ENCODE data around the gene ADCY3.

DNA sequence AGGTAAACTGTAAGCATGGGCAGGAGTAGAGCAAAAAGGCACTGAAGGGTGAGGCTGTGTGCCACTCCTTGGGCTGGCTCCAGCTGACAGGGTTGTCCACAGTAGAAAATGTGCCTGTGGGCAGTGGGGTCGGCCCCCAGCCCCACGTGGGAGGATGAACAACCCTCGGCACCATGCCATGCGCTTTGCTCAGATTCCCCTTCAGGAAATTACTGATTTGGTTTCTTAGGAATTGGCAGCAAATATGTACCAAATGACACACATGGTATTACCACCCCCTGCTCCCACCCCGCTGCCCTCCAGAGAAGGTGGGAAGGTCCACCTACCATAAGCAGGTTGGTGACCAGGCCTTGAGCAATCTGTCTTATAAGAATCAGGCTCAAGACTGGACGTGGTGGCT is 13.6 kb downstream of the ADCY3 start:
- TF ChIP-seq, protein P1, sequence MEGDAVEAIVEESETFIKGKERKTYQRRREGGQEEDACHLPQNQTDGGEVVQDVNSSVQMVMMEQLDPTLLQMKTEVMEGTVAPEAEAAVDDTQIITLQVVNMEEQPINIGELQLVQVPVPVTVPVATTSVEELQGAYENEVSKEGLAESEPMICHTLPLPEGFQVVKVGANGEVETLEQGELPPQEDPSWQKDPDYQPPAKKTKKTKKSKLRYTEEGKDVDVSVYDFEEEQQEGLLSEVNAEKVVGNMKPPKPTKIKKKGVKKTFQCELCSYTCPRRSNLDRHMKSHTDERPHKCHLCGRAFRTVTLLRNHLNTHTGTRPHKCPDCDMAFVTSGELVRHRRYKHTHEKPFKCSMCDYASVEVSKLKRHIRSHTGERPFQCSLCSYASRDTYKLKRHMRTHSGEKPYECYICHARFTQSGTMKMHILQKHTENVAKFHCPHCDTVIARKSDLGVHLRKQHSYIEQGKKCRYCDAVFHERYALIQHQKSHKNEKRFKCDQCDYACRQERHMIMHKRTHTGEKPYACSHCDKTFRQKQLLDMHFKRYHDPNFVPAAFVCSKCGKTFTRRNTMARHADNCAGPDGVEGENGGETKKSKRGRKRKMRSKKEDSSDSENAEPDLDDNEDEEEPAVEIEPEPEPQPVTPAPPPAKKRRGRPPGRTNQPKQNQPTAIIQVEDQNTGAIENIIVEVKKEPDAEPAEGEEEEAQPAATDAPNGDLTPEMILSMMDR (conservative IDR thresholded peaks at IDR 0.05; ENCODE audit: low read length): no peak
- no peak for TF ChIP-seq EZH2phosphoT487 (IDR thresholded peaks at IDR 0.05; ENCODE audit: borderline replicate concordance)

Measured in Loucy (cell line).